Central memory CD8-positive, alpha-beta T cell (primary cell): ENCODE data around the gene EIF1AD.
"Not testable (repeated sequence)": the region's sequence is repeated elsewhere in the genome, so short reads cannot be mapped to it uniquely, and the experiment has no call there.

Source experiments
- ATAC-seq: fragments of 150-1000 bp; cut with Tn5 transposase; replicated peaks from 2 replicates; pipeline ENCODE4 v1.10.0; 2022; ENCODE audit warnings: mild to moderate bottlenecking, moderate FRiP score, moderate number of reproducible peaks; ENCODE audit not compliant: poor library complexity, severe bottlenecking; ENCODE audit errors: extremely low read depth
- DNase-seq, 2 donors: peaks; one replicate each; pipeline ENCODE4 v3.0.0; 2021; ENCODE audit warnings: low spot score in 2 of 2
- H3K27ac Mint-ChIP-seq: one replicate; pipeline ENCODE4 v1.8.0; 2022; ENCODE audit warnings: low read depth, mild to moderate bottlenecking, moderate library complexity, mixed read lengths
- H3K27me3 Mint-ChIP-seq: one replicate; pipeline ENCODE4 v1.8.0; 2022; ENCODE audit warnings: mixed read lengths
- H3K36me3 Mint-ChIP-seq: one replicate; pipeline ENCODE4 v1.8.0; 2022; ENCODE audit warnings: mild to moderate bottlenecking, moderate library complexity, mixed read lengths; ENCODE audit not compliant: insufficient read depth
- H3K4me1 Mint-ChIP-seq: one replicate; pipeline ENCODE4 v1.8.0; 2022; ENCODE audit warnings: mixed read lengths
- H3K4me3 Mint-ChIP-seq: one replicate; pipeline ENCODE4 v1.8.0; 2022; ENCODE audit warnings: mild to moderate bottlenecking, moderate library complexity, mixed read lengths
- H3K9me3 Mint-ChIP-seq: one replicate; pipeline ENCODE4 v1.8.0; 2022; ENCODE audit warnings: mixed read lengths

EIF1AD gene

DNA sequence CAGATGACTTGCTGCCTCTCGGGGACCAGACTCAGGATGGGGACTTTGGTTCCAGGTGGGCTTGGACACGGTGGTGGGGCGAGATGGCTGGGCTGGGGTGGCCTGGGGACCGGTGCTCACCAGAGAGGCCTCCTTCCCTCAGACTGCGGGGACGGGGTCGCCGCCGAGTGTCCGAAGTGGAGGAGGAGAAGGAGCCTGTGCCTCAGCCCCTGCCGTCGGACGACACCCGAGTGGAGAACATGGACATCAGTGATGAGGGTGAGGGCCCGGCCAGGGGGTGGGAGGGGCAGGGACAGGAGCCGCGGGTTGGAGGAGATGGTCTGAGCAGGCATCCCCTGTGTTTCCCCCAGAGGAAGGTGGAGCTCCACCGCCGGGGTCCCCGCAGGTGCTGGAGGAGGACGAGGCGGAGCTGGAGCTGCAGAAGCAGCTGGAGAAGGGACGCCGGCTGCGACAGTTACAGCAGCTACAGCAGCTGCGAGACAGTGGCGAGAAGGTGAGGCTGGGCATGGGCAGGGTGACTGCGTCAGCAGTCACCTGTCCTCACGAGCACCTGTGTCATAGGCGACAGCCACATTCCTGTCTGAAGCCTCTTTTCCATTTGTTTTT is 34.5 kb downstream of the EIF1AD start:
- peaks cover 48% of the 10 kb centered on the region for H3K36me3 Mint-ChIP-seq
- ATAC-seq = no peak

DNA sequence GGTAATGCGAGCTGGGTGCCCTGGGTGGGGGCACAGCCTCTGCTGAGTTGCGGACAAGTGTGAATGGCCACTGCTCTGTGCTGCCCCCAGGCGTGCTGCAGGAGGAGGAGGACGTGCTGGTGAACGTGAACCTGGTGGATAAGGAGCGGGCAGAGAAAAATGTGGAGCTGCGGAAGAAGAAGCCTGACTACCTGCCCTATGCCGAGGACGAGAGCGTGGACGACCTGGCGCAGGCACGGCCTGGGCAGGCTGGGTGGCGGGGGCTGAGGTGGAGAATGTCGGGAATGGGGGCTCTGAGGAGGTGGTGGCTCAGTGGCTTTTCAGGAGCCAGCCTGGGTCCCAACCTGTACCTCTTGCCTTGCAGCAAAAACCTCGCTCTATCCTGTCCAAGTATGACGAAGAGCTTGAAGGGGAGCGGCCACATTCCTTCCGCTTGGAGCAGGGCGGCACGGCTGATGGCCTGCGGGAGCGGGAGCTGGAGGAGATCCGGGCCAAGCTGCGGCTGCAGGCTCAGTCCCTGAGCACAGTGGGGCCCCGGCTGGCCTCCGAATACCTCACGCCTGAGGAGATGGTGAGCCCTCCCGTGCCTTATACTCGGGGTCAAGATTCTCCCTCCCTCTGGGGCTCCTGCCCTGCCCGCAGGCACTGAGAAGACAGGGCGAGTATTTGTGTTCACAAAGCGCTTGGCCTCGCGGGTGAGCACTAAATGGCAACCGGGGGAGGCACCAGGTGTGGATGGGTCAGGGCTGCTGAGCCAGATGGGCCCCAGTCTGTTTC is 35.8 kb downstream of the EIF1AD start:
- H3K36me3 Mint-ChIP-seq = peaks cover 49% of the 10 kb centered on the region
- no peaks in the 10 kb centered on the region for H3K27me3 Mint-ChIP-seq
- ATAC-seq = no peak
- H3K9me3 Mint-ChIP-seq = no peaks in the 10 kb centered on the region
- H3K4me1 Mint-ChIP-seq = peaks cover 48% of the 10 kb centered on the region
- no peak overlapping the region for H3K27ac Mint-ChIP-seq
- no peak for DNase-seq
- no peak overlapping the region for H3K4me3 Mint-ChIP-seq

More for the DNA sequence above, 34.5 kb downstream of the EIF1AD start:
- no peak for DNase-seq
- H3K9me3 Mint-ChIP-seq = no peaks in the 10 kb centered on the region
- peaks cover 38% of the 10 kb centered on the region for H3K4me1 Mint-ChIP-seq
- no peak overlapping the region for H3K4me3 Mint-ChIP-seq
- H3K27ac Mint-ChIP-seq = no peak overlapping the region
- H3K27me3 Mint-ChIP-seq = no peaks in the 10 kb centered on the region

DNA sequence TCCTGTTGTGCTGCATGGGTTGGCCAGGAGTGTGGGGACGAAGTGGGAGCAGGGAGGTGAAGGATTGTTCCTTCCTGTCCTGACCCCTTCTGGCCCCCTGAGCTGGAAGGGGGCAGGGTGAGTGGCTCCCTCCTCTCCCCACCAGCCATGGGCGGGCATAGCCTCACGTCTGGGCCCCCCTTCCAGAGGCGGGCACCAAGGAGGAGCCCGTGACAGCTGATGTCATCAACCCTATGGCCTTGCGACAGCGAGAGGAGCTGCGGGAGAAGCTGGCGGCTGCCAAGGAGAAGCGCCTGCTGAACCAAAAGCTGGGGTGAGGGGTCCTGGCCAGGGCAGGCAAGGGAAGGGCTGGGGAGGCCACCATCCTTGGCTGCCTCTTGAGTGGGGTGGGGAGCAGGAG is 37.1 kb downstream of the EIF1AD start:
- Mint-ChIP-seq H3K36me3 (peaks cover 48% of the 10 kb centered on the region), H3K27ac (no peak overlapping the region), H3K4me3 (no peak overlapping the region), H3K4me1 (peaks cover 51% of the 10 kb centered on the region), H3K27me3 (no peaks in the 10 kb centered on the region), H3K9me3 (no peaks in the 10 kb centered on the region)
- ATAC-seq (no peak), DNase-seq (no peak)

DNA sequence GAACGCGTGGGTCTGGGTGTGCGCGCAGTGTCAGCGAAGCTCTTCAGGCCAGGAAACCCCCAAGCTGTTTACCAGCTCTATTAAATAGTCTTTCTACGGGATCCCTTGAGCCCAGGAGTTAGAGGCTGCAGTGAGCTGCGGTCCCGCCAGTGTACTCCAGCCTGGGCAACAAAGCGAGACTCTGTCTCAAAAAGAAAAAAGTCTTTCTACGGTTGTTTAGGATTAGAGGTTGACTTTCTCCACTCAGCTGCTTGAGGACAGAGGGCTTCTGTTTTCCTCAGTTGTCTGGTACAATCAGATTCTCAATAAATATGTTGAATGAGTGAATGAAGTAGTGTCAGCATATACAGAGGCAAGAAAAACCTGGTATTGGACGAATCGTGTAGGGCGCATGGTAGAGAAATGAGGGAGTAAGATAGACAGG is 39.8 kb downstream of the EIF1AD start:
- Mint-ChIP-seq H3K4me1 (peaks cover 41% of the 10 kb centered on the region), H3K36me3 (peaks cover 31% of the 10 kb centered on the region), H3K9me3 (no peaks in the 10 kb centered on the region), H3K27me3 (no peaks in the 10 kb centered on the region), H3K4me3 (peak overlapping the region; percentile 99), H3K27ac (peak overlapping the region; percentile 91)
- no peak for DNase-seq
- ATAC-seq = peak; percentile 56

DNA sequence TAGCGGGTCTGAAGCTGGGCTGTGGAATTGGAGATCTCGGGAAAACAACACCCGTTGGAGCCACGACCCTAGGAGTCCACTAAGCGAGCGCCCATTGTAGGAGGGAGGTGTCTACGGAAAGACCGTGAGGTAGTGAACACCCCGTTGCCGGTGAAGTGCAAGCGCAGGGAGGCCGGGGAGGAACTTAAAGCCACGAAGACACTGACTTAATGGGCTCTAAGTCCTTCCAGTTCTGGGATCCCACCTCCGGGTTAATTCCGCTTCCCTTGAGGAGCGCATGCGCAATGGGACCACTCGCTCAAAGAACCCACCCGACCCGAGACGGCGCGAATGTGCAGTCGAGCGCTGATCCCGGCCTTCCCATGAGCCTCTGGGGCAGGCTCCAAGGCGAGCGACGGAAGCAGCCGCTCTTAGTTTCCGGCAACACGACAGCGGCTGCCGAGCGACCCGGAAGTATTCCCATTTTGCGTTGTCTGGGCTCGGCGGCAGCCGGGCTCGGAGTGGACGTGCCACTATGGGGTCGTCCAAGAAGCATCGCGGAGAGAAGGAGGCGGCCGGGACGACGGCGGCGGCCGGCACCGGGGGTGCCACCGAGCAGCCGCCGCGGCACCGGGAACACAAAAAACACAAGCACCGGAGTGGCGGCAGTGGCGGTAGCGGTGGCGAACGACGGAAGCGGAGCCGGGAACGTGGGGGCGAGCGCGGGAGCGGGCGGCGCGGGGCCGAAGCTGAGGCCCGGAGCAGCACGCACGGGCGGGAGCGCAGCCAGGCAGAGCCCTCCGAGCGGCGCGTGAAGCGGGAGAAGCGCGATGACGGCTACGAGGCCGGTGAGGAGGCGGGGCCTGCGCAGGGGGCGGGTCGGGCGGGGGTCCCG is 40.5 kb downstream of the EIF1AD start, which contains the start of gene SART1:
Gene SART1 (plus strand): TSS at position 468 of the 874 bp plus-strand sequence. CDS start 47 bp downstream, at position 515.
- ATAC-seq (peak; percentile 96), DNase-seq (peak; percentile 89 to 91)
- Mint-ChIP-seq H3K27ac (peak within 1 kb of the TSS; percentile 91), H3K27me3 (no peaks in the 10 kb centered on the region), H3K36me3 (peaks cover 25% of the 10 kb centered on the region), H3K4me1 (peaks cover 41% of the 10 kb centered on the region), H3K4me3 (peak within 1 kb of the TSS; percentile 99), H3K9me3 (no peaks in the 10 kb centered on the region)

- peaks cover 21% of the 10 kb centered on the region for H3K36me3 Mint-ChIP-seq
- DNase-seq (no peak), ATAC-seq (no peak)
- peak overlapping the region; percentile 99 for H3K4me3 Mint-ChIP-seq
- H3K27ac Mint-ChIP-seq = peak overlapping the region; percentile 91
- H3K27me3 Mint-ChIP-seq = no peaks in the 10 kb centered on the region
- no peaks in the 10 kb centered on the region for H3K9me3 Mint-ChIP-seq
- peaks cover 38% of the 10 kb centered on the region for H3K4me1 Mint-ChIP-seq
These were observed 41.1 kb downstream of the EIF1AD start for GRCh38 chr11:65960824-65961266.

- Mint-ChIP-seq H3K4me3 (no peak overlapping the region), H3K36me3 (peaks cover 10% of the 10 kb centered on the region), H3K27ac (no peak overlapping the region), H3K27me3 (no peaks in the 10 kb centered on the region), H3K9me3 (no peaks in the 10 kb centered on the region), H3K4me1 (peaks cover 28% of the 10 kb centered on the region)
- ATAC-seq (no peak), DNase-seq (no peak)
These were observed 43.1 kb downstream of the EIF1AD start for GRCh38 chr11:65958774-65959420.

DNA sequence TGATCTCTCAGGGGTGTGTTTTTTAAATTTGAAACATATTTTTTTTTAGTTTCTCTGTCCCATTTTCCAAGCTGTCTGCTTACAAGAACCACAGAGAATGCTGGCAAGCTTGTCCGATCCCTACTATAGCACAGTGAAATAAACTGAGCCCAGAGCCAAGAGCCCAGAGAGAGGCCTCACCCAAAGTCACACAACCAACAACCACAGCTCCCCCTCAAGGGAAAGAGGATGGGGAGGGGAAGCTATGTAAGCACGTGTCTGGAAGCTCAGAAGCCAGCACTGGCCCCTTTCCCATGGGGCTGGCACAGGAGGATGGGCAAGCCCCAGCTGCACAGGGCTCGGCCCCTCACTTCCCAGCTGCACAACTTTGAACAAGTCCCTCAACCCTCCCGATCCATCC is 43.7 kb downstream of the EIF1AD start:
- peaks cover 10% of the 10 kb centered on the region for H3K36me3 Mint-ChIP-seq
- H3K4me1 Mint-ChIP-seq = peaks cover 21% of the 10 kb centered on the region
- no peak for ATAC-seq
- no peaks in the 10 kb centered on the region for H3K9me3 Mint-ChIP-seq
- no peak overlapping the region for H3K4me3 Mint-ChIP-seq
- no peak overlapping the region for H3K27ac Mint-ChIP-seq
- H3K27me3 Mint-ChIP-seq = no peaks in the 10 kb centered on the region
- DNase-seq = no peak

GRCh38 chr11:65954771-65955170 is 47.2 kb downstream of the EIF1AD start:
- no peak for DNase-seq
- Mint-ChIP-seq H3K27ac (no peak overlapping the region), H3K4me3 (no peak overlapping the region), H3K9me3 (no peaks in the 10 kb centered on the region), H3K36me3 (peaks cover 2% of the 10 kb centered on the region), H3K4me1 (no peaks in the 10 kb centered on the region), H3K27me3 (no peaks in the 10 kb centered on the region)
- no peak for ATAC-seq

DNA sequence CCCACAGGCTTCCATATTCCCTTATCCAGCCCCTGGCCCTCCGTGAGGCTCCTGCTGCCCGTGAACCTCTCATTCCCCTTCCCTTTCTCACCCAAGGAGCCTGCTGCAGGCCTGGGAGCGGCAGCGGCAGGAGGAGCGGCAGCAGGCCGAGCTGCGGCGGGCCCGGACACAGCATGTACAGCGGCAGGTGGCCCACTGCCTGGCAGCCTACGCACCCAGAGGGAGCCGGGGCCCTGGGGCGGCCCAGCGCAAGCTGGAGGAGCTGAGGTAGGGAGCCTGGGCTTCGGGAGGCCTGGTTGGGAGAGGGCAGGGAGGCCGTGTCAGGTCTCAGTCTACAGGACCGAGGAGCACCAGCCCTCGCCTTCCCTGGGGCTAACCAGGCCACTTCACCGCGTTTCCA is 48.5 kb downstream of the EIF1AD start:
- DNase-seq = no peak

DNA sequence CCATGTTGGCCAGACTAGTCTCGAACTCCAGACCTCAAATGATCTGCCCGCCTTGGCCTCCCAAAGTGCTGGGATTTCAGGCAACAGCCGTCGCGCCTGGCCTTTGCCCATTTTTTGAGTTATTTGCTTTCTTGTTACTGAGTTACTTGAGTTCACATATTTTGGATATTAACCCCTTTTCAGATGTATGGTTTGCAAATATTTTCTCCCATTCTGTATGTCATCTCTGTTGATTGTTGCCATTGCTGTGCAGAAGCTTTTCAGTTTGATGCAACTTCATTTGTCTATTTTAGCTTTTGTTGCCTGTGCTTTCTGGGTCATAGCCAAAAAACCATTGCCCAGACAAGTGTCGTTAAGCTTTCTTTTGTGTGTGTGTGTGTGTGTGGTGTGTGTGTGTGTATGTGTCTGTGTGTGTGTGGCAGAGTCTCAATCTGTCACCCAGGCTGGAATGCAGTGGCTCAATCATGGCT is 49.9 kb downstream of the EIF1AD start:
- DNase-seq (no peak), ATAC-seq (no peak)
- no peaks in the 10 kb centered on the region for H3K27me3 Mint-ChIP-seq
- H3K36me3 Mint-ChIP-seq = no peaks in the 10 kb centered on the region
- H3K9me3 Mint-ChIP-seq = no peaks in the 10 kb centered on the region
- H3K4me1 Mint-ChIP-seq = no peaks in the 10 kb centered on the region
- no peak overlapping the region for H3K4me3 Mint-ChIP-seq
- no peak overlapping the region for H3K27ac Mint-ChIP-seq

More for the DNA sequence above, 48.5 kb downstream of the EIF1AD start:
- Mint-ChIP-seq H3K4me1 (no peaks in the 10 kb centered on the region), H3K4me3 (no peak overlapping the region), H3K27ac (no peak overlapping the region), H3K27me3 (no peaks in the 10 kb centered on the region), H3K36me3 (peaks cover 1% of the 10 kb centered on the region), H3K9me3 (no peaks in the 10 kb centered on the region)
- no peak for ATAC-seq

DNA sequence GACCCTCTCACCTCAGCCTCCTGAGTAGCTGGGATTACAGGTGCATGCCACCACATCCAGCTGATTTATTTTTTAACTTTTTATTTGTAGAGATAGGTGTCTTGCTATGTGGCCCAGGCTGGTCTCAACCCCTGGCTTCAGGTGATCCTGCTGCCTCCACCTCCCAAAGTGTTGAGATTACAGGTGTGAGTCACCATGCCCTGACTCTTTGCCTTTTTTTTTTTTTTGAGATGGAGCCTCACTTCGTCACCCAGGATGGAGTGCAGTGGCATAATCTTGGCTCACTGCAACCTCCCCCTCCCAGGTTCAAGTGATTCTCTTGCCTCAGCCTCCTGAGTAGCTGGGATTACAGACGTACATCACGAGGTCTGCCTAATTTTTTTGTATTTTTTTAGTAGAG is 50.3 kb downstream of the EIF1AD start:
- H3K36me3 Mint-ChIP-seq, H3K9me3 Mint-ChIP-seq, DNase-seq, H3K4me1 Mint-ChIP-seq, H3K27me3 Mint-ChIP-seq, H3K4me3 Mint-ChIP-seq, ATAC-seq, H3K27ac Mint-ChIP-seq: not testable (repeated sequence)
